HepG2 (cell line): Measurements from ENCODE around the gene PPP4C. TPM values are rescaled to one million over a fixed set of nuclear protein-coding genes. Genes with fewer than 3 reads are reported as not detected.

Experiments
- CBX5 ChIP-seq: sonication (generic); formaldehyde crosslinking; IDR thresholded peaks from 2 replicates; pipeline ENCODE4 v1.4.0; 2020; ENCODE audit warnings: missing genetic modification reagents, borderline replicate concordance
- FOXK1 ChIP-seq: sonication (generic); formaldehyde crosslinking; IDR thresholded peaks from 2 replicates; pipeline ENCODE4 v1.4.0; 2020; ENCODE audit warnings: low read depth, missing genetic modification reagents, borderline replicate concordance
- KDM3A ChIP-seq: IDR thresholded peaks from 2 replicates; pipeline ENCODE4 v1.6.1; 2018; ENCODE audit warnings: low read depth, missing compliant biosample characterization
- KLF12 ChIP-seq: sonication (generic); formaldehyde crosslinking; IDR thresholded peaks from 2 replicates; pipeline ENCODE4 v1.4.0; 2020; ENCODE audit warnings: missing genetic modification reagents, borderline replicate concordance
- NCOA5 ChIP-seq: sonication (generic); formaldehyde crosslinking; IDR thresholded peaks from 2 replicates; pipeline ENCODE4 v1.4.0; 2020; ENCODE audit warnings: missing genetic modification reagents
- SMYD3 ChIP-seq: sonication (generic); formaldehyde crosslinking; IDR thresholded peaks from 2 replicates; pipeline ENCODE4 v1.8.1; 2023; ENCODE audit warnings: mild to moderate bottlenecking, missing genetic modification reagents
- SNAPC2 ChIP-seq: sonication (generic); formaldehyde crosslinking; IDR thresholded peaks from 2 replicates; pipeline ENCODE4 v1.8.1; 2022; ENCODE audit warnings: mild to moderate bottlenecking, missing genetic modification reagents
- SRSF9 ChIP-seq: fragments of 200-400 bp; formaldehyde crosslinking; IDR thresholded peaks from 2 replicates; pipeline ENCODE4 v1.6.1; 2018; ENCODE audit warnings: borderline replicate concordance, mild to moderate bottlenecking, low read depth, low read length; ENCODE audit not compliant: insufficient read depth, poor library complexity, severe bottlenecking
- ZKSCAN1 ChIP-seq: fragments of 150-350 bp; IDR thresholded peaks from 2 replicates; pipeline ENCODE4 v1.6.1; 2014; ENCODE audit warnings: low read length
- ZNF143 ChIP-seq: sonication (generic); formaldehyde crosslinking; IDR thresholded peaks from 2 replicates; pipeline ENCODE4 v1.4.0; 2020; ENCODE audit warnings: missing genetic modification reagents
- ZNF180 ChIP-seq: sonication (generic); formaldehyde crosslinking; IDR thresholded peaks from 2 replicates; pipeline ENCODE4 v1.4.0; 2020; ENCODE audit warnings: low read depth, missing genetic modification reagents, borderline replicate concordance
- ZNF280B ChIP-seq: sonication (generic); formaldehyde crosslinking; IDR thresholded peaks from 2 replicates; pipeline ENCODE4 v1.5.0; 2020; ENCODE audit warnings: missing genetic modification reagents, mild to moderate bottlenecking, borderline replicate concordance
- ZNF33B ChIP-seq: sonication (generic); formaldehyde crosslinking; IDR thresholded peaks from 2 replicates; pipeline ENCODE4 v1.5.1; 2020; ENCODE audit warnings: mild to moderate bottlenecking, missing genetic modification reagents
- ZNF547 ChIP-seq: sonication (generic); formaldehyde crosslinking; IDR thresholded peaks from 2 replicates; pipeline ENCODE4 v1.5.1; 2020; ENCODE audit warnings: mild to moderate bottlenecking, missing genetic modification reagents
- ZNF558 ChIP-seq: sonication (generic); formaldehyde crosslinking; IDR thresholded peaks from 2 replicates; pipeline ENCODE4 v1.9.0; 2022; ENCODE audit warnings: mild to moderate bottlenecking, missing genetic modification reagents, borderline replicate concordance
- ZNF562 ChIP-seq: sonication (generic); formaldehyde crosslinking; IDR thresholded peaks from 2 replicates; pipeline ENCODE4 v1.8.0; 2022; ENCODE audit warnings: missing genetic modification reagents, borderline replicate concordance
- ZNF766 ChIP-seq: sonication (generic); formaldehyde crosslinking; IDR thresholded peaks from 2 replicates; pipeline ENCODE4 v1.5.0; 2020; ENCODE audit warnings: missing genetic modification reagents, borderline replicate concordance
- polyA plus RNA-seq, 8 experiments: library from polyadenylated mRNA; depleted of rRNA in 3 of 8; stranded (reverse) in 7 of 8; unstranded in 1 of 8; fragments of >200 nt; fragmentation: Illumina TruSeq in 4 of 8; extraction: Trizol in 4 of 8; gene quantifications; 2 replicates each; pipeline versions ENCODE4 v1.2.1 to v1.2.3, GENCODE V29; 2011 to 2016; ENCODE audit warnings: low read depth in 4 of 8, missing spikeins in 1 of 8, mixed read lengths in 1 of 8; ENCODE audit not compliant: insufficient read depth in 1 of 8
- total RNA-seq, 5 experiments: library from RNA; depleted of rRNA; stranded (reverse); fragments of >200 nt; fragmentation: Illumina TruSeq; extraction: Trizol; gene quantifications; 2 replicates each; pipeline ENCODE4 v1.2.3, GENCODE V29; 2016; ENCODE audit warnings: low read depth in 1 of 5
- TF ChIP-seq, protein P1 (sequence below): sonication (generic); formaldehyde crosslinking; IDR thresholded peaks from 2 replicates; pipeline ENCODE4 v1.4.0; 2020; ENCODE audit warnings: mild to moderate bottlenecking, missing genetic modification reagents

Gene PPP4C
- total and polyA plus RNA-seq, 2 of the 13 experiments (the other 11 are each of a cell fraction or from before 2014, with no cell fraction given), result 176 to 220 TPM

- TF ChIP-seq, protein P1, sequence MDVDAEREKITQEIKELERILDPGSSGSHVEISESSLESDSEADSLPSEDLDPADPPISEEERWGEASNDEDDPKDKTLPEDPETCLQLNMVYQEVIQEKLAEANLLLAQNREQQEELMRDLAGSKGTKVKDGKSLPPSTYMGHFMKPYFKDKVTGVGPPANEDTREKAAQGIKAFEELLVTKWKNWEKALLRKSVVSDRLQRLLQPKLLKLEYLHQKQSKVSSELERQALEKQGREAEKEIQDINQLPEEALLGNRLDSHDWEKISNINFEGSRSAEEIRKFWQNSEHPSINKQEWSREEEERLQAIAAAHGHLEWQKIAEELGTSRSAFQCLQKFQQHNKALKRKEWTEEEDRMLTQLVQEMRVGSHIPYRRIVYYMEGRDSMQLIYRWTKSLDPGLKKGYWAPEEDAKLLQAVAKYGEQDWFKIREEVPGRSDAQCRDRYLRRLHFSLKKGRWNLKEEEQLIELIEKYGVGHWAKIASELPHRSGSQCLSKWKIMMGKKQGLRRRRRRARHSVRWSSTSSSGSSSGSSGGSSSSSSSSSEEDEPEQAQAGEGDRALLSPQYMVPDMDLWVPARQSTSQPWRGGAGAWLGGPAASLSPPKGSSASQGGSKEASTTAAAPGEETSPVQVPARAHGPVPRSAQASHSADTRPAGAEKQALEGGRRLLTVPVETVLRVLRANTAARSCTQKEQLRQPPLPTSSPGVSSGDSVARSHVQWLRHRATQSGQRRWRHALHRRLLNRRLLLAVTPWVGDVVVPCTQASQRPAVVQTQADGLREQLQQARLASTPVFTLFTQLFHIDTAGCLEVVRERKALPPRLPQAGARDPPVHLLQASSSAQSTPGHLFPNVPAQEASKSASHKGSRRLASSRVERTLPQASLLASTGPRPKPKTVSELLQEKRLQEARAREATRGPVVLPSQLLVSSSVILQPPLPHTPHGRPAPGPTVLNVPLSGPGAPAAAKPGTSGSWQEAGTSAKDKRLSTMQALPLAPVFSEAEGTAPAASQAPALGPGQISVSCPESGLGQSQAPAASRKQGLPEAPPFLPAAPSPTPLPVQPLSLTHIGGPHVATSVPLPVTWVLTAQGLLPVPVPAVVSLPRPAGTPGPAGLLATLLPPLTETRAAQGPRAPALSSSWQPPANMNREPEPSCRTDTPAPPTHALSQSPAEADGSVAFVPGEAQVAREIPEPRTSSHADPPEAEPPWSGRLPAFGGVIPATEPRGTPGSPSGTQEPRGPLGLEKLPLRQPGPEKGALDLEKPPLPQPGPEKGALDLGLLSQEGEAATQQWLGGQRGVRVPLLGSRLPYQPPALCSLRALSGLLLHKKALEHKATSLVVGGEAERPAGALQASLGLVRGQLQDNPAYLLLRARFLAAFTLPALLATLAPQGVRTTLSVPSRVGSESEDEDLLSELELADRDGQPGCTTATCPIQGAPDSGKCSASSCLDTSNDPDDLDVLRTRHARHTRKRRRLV (CRISPR knock-in tag), result 0 out of 2 replicates have a peak, but pooled peaks have one; percentile 8
- TF ChIP-seq SRSF9 (no peak), ZNF562 (peak; percentile 81; the same call in 1 of the 2 replicates), ZNF33B (CRISPR knock-in tag) (no peak), ZNF766 (CRISPR knock-in tag) (no peak), FOXK1 (CRISPR knock-in tag) (no peak), ZNF143 (CRISPR knock-in tag) (no peak), ZKSCAN1 (no peak), CBX5 (peak; percentile 19; the same call in 1 of the 2 replicates), SNAPC2 (CRISPR knock-in tag) (no peak), KDM3A (CRISPR knock-in tag) (no peak), ZNF558 (CRISPR knock-in tag) (no peak), KLF12 (CRISPR knock-in tag) (no peak), ZNF280B (CRISPR knock-in tag) (0 out of 2 replicates have a peak, but pooled peaks have one; percentile 10), NCOA5 (CRISPR knock-in tag) (no peak), ZNF180 (CRISPR knock-in tag) (no peak), SMYD3 (CRISPR knock-in tag) (no peak), ZNF547 (CRISPR knock-in tag) (no peak)
Observed at GRCh38 chr16:30096862-30097563, 21.2 kb downstream of the PPP4C start (continued).
